ENCODE data around the gene HOXB7. TPM values are rescaled to one million over a fixed set of nuclear protein-coding genes. Genes with fewer than 3 reads are reported as not detected.

HOXB7 gene
- total RNA-seq, 1 experiment from 2014 or later: not detected

GRCh38 chr17:48567209-48567608, 43.6 kb downstream of the HOXB7 start:
- no peak overlapping the region for H2BK12ac ChIP-seq (ENCODE audit: insufficient read length, low read depth, low read length)
- Mint-ChIP-seq H3K27ac (no peak overlapping the region), H3K4me1 (peaks cover 6 to 18% of the 10 kb centered on the region in 2 experiments), H3K9me3 (peaks cover 0 to 7% of the 10 kb centered on the region in 2 experiments; a peak in 2 of 5 replicates), H3K4me3 (no peak overlapping the region), H3K27me3 (ENCODE audit: low read depth) (peaks cover 18% of the 10 kb centered on the region), H3K36me3 (ENCODE audit: insufficient read depth in 1 of 3, low read depth in 3 of 3) (no peaks in the 10 kb centered on the region; a peak in 2 of 7 replicates)
- H4K8ac ChIP-seq (replicated peaks; ENCODE audit: insufficient read length, low read depth, low read length): no peak overlapping the region
- no peak overlapping the region for H3K18ac ChIP-seq (ENCODE audit: insufficient read length, low read depth, low read length)
- no peak overlapping the region for H3K14ac ChIP-seq (ENCODE audit: insufficient read depth, low read length)
- H3T11ph ChIP-seq (ENCODE audit: low read length): no peak overlapping the region
- H2BK120ac ChIP-seq (ENCODE audit: low read depth, low read length, poor library complexity, severe bottlenecking): no peak overlapping the region
- no peak overlapping the region for H3K56ac ChIP-seq (ENCODE audit: insufficient read length, low read depth, low read length)
- no peaks in the 10 kb centered on the region for H3K9me3 ChIP-seq (ENCODE audit: control insufficient read depth, low read depth, low read length)
- peaks cover 4% of the 10 kb centered on the region for H4K20me1 ChIP-seq (ENCODE audit: control insufficient read depth, insufficient read depth, insufficient read length)
- H2BK5ac ChIP-seq (ENCODE audit: insufficient read length, low read length): no peak overlapping the region
- no peak overlapping the region for H3K27ac ChIP-seq (ENCODE audit: insufficient read length, low read depth, low read length)
- no peak overlapping the region for H2BK15ac ChIP-seq (ENCODE audit: low read depth, low read length)
- H3K4me2 ChIP-seq (ENCODE audit: insufficient read depth, insufficient read length, low read length): no peak overlapping the region
- H3K4me1 ChIP-seq (ENCODE audit: insufficient read depth, low read length): peaks cover 2% of the 10 kb centered on the region; the same call in 1 of the 2 replicates
- DNase-seq: no peak
- no peak for TF ChIP-seq CTCF (conservative IDR thresholded peaks at IDR 0.05)
- no peak overlapping the region for H3K4ac ChIP-seq (ENCODE audit: low read depth, low read length)
- H3K9ac ChIP-seq (ENCODE audit: extremely low read depth, insufficient read length, low read length): no peak overlapping the region
- no peak overlapping the region for H4K91ac ChIP-seq (ENCODE audit: insufficient read length, low read depth, low read length)
- H2BK20ac ChIP-seq (ENCODE audit: low read depth, low read length, poor library complexity, severe bottlenecking): no peak overlapping the region
- no peak overlapping the region for H2AK5ac ChIP-seq (ENCODE audit: insufficient read length, low read length)
- H2AFZ ChIP-seq (ENCODE audit: low read length): no peak overlapping the region
- no peaks in the 10 kb centered on the region for H3K23me2 ChIP-seq (ENCODE audit: insufficient read length, low read depth, low read length, poor library complexity, severe bottlenecking)
- H3K79me1 ChIP-seq (ENCODE audit: insufficient read depth, low read depth, low read length, poor library complexity, severe bottlenecking): no peaks in the 10 kb centered on the region
- H3K27me3 ChIP-seq (ENCODE audit: insufficient read depth, low read length): peaks cover 99% of the 10 kb centered on the region
- no peak overlapping the region for H4K5ac ChIP-seq (ENCODE audit: insufficient read length, low read depth, low read length)
- H3K79me2 ChIP-seq (ENCODE audit: insufficient read depth, low read length): no peaks in the 10 kb centered on the region
- H3K23ac ChIP-seq (ENCODE audit: insufficient read length, low read depth, low read length): no peak overlapping the region
- no CpG with 5 or more reads among the region's 6 CpGs for WGBS (ENCODE audit: extremely low coverage, insufficient read length, low lambda C conversion rate)

Data from H9 (cell line).